Fibroblast of lung (primary cell): ENCODE results near the gene HYAL4.
"Not testable (repeated sequence)": the region's sequence is repeated elsewhere in the genome, so short reads cannot be mapped to it uniquely, and the experiment has no call there.

Experiments
- CTCF ChIP-seq, 2 donors: IDR thresholded peaks in 1 of 2; conservative IDR thresholded peaks in 1 of 2; 1 replicate in 1 of 2; 2 replicates in 1 of 2; pipeline ENCODE4 v1.5.1; 2011 to 2012; ENCODE audit warnings: low read length in 2 of 2, control low read depth in 1 of 2, inconsistent platforms in 1 of 2, low read depth in 1 of 2, mild to moderate bottlenecking in 1 of 2
- EZH2 ChIP-seq: IDR thresholded peaks from 2 replicates; pipeline ENCODE4 v1.5.1; 2012; ENCODE audit warnings: low read length, control low read depth, mild to moderate bottlenecking; ENCODE audit errors: missing control alignments

DNA sequence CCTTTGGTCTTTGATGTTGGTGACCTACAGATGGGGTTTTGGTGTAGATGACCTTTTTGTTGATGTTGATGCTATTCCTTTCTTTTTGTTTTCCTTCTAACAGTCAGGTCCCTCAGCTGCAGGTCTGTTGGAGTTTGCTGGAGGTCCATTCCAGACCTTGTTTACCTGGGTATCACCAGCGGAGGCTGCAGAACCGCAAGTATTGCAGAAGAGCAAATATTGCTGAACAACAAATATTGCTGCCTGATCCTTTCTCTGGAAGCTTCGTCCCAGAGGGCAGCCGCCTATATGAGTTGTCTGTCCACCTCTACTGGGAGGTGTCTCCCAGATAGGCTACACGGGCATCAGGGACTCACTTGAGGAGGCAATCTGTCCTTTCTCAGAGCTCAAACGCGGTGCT lies 827 bp upstream of the HYAL4 start:
- not testable (repeated sequence) for TF ChIP-seq EZH2; CTCF (conservative IDR thresholded peaks at IDR 0.05 in 1 of 2, IDR thresholded peaks at IDR 0.05 in 1 of 2; ENCODE audit: low read depth in 1 of 2, low read length in 2 of 2)
